ENCODE data around the gene ADARB1.
A peak's percentile ranks its signal among the peaks of the same experiment; 100 is the strongest.
"Not testable (repeated sequence)": the region's sequence is repeated elsewhere in the genome, so short reads cannot be mapped to it uniquely, and the experiment has no call there.

Gene ADARB1

GRCh38 chr21:45138199-45139002, 64.0 kb downstream of the ADARB1 start:
- DNase-seq, result no peak

DNA sequence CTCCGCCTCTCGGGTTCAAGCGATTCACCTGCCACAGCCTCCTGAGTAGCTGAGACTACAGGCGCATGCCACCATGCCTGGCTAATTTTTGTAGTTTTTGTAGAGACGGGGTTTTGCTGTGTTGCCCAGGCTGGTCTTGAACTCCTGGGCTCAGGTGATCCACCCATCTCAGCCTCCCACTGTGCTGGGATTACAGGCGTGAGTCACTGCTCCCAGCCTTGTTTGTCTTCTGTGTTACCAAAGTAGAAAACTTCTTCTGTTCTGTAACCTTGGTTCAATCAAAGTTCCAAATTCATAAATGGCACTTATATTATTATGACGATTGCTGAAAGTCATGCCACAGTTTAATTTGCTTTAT, 64.6 kb downstream of the ADARB1 start:
- DNase-seq, result not testable (repeated sequence)

GRCh38 chr21:45139473-45139872, 65.1 kb downstream of the ADARB1 start:
- no peak for DNase-seq

DNA sequence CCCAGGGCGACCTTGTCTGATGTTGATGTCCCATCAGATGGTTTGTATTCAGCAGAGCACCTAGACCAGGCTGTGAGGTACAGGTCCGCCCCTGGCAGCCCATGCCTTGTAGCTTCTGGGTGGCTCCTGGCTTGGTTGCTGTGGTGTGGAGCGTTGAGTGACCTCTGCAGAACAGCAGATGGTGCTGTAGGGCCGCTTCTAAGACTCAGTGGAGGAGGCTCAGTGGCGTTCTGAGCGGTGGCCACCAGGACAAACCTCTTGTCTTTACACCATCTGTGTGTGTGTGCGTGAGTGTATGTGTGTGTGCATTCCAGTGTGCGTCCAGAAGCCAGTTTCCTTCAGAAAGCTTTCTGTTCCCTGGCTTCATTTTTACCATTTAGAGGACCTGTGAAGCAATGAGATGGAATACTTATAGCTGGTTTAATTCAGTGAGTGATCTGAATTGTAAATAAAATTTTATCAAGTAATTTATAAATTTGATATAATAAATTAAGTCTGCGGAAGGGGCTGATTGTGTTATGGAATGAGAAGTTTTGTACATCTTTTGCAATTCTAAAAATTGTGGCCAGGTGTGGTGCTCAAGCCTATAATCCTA, 66.1 kb downstream of the ADARB1 start:
- DNase-seq, result peak; percentile 20

DNA sequence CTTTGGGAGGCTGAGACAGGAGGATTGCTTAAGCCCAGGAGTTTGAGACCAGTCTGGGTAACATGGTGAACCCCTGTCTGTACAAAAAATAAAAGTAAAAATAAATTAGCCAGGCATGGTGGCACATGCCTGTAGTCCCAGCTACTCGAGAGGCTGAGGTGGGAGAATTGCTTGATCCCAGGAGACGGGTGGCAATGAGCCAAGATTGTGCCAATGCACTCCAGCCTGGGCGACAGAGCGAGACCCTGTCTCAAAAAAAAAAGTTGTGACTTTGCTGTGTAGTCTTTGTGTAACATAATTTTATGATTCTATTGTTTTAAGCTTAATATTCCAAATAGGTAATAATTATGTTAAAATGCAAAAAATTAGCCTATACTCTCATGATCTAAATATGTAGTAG, 66.6 kb downstream of the ADARB1 start:
- DNase-seq, result not testable (repeated sequence)

DNA sequence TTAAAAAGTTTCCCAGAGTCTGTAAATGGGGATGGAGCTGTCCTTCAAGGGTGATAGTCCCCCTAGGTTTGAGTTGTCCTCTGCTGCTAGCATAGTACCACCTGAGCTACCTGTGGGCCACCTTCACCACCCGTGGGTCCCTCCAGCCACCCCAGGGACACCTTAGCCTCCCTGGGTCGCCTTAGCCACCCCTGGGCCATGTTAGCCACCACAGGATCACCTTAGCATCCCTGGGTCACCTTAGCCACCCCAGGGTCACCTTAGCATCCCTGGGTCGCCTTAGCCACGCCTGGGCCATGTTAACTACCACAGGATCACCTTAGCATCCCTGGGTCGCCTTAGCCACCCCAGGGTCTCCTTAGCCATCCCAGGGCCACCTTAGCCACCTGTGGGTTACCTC, 67.1 kb downstream of the ADARB1 start:
- no peak for DNase-seq

- no peak for DNase-seq
These were observed 68.3 kb downstream of the ADARB1 start for GRCh38 chr21:45142469-45143308.

DNA sequence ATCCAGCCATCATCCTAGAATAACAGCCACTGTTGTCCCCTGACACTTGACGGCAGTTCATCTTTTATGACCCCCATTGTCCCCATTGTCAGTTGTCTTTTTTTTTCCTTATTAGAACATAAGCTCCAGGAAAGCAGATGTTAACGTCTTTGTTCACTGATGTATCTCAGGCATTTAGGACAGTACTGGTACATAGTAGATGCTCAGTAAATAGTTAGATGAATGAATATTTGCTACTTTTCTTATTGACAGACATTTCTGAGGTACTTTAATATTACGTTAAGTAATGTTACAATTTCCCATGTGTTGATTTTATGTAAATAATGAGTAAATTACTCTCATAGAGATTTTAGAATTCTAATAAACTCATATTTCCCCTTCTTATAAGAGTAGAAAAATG, 69.5 kb downstream of the ADARB1 start:
- no peak for DNase-seq

GRCh38 chr21:45145146-45145545, 70.8 kb downstream of the ADARB1 start:
- no peak for DNase-seq

DNA sequence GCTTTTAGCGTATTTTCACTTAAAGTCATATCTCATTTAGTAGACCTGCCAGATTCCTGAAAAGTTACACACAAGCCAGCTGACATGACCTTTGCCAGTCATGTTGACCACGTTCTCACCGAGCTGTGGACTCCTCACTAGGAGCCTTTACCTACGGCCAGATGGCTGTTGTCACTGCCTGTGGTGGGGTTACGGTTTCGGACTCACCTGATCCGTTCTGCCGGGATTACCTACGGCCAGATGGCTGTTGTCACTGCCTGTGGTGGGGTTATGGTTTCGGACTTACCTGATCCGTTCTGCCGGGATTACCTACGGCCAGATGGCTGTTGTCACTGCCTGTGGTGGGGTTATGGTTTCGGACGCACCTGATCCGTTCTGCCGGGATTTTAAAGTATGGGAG, 71.5 kb downstream of the ADARB1 start:
- not testable (repeated sequence) for DNase-seq

DNA sequence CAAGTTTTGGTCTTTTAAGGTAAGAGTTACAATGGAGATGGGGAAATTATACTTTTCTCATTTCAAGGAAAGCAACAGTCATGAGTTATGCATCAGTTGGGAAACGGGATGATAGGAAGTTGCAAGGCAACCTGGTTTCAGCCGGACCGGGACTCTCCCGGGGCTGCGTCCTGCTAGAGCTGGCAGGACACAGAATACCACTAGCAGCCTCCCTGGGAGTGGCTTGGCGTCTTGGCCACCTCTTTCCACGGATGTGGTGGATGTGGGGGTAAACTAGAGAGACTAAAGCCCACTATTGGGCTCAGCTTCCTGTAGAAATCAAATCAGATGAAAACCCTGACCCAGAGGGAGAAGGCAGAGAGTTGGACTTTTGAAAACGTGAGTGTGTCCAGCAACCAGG, 71.9 kb downstream of the ADARB1 start:
- no peak for DNase-seq

- DNase-seq, result no peak
These were observed 72.4 kb downstream of the ADARB1 start for GRCh38 chr21:45146801-45147200.

DNA sequence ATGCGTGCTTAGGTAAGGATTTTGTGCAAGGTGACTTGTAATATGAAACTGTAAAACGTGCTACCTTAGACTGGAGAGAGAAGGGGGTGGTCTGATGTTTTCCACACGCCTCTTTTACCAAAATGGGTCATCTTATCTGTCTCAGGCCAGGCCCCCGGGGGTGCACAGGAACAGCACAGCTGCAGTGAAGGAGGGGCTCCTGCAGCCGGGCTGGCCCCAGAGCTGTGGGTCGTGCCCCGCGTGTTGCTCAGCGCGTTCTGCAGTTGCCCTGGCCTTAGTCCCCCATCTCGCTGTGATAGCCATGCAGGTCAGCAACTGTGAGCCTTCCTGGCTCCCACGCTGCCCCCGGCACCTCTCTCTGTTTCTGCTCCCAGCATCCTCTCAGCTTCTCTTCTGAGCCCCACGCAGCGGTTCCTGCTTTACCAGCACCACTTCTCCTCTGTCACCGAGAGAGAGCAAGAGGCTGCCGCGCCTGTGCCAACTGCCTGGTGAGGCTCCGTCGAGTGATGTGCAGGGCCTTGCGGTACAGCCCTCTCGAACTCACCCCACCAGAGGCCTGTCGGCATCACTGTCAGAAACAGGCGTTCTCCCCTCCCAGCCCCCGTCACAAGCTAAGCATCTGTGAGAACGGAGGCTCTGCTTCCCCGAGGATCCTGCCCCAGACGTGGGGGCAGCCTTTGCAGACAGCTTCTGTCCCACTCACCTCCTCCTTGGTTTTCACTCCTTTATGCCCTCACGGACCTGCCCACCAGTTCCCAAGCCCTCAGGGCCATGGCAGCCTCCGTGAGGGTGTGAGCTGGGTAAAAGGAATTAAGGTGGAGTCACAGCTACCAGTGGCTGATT, 73.3 kb downstream of the ADARB1 start:
- DNase-seq, result no peak

- DNase-seq, result no peak
These were observed 74.1 kb downstream of the ADARB1 start for GRCh38 chr21:45148316-45148990.

- no peak for DNase-seq
These were observed 74.6 kb downstream of the ADARB1 start for GRCh38 chr21:45149021-45149420.

GRCh38 chr21:45150638-45151131, 76.3 kb downstream of the ADARB1 start:
- no peak for DNase-seq

DNA sequence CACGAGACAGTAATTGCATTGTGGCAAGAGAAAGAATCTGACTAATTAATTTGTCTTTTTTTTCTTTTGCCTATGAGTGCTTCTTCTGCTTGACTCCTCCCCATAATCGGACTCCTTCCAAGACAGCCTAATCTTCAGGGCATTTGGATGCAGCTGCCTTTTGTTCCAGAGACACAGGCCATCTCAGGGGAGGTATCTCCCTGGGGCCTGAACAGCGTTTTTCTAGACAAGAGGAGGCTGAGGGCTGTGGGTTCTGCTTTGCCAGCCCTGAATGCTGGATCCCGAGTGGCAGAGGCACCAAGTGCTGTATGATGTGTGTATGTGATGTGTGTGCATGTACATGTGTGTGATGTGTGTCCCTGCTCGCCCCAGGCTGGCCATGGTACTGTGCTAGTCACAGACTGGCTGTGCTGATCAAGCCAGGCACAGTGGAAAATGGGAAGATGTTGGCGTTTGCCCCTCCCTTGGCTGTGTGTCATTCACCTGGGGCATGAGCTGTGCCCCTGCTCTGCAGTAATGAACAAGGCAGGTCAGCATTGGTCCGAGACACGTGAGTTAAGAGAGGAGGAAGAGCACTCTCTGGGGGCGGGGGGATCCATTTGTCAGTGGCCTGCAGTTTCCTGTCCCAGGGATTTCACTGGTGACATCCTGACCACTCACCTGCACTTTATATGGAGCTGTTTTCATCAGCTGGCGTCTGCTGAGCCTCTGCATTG, 77.2 kb downstream of the ADARB1 start:
- no peak for DNase-seq

DNA sequence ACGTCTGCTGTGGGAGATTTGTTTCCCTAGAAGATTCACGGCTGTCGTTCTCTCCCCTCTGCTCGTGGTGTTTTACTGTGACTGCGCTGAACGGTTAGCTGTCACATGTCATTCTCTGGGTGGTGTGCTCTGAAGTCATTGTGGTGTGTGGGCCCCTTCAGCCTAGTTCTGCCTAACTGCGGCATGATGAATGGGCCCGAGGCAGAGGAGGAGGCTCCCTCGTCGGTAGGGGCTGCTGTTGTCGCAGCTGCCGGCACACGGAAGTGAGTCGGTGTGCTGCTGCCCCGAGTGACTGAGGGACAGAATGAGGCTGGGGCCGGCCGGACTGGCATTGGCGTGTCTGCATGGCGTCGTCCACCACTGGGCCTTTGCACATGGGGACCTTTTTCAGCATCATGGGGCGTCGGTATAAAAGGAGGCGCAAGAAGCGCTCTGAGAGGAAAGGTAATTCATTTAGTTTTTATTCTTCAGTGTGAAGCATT, 77.9 kb downstream of the ADARB1 start:
- no peak for DNase-seq

DNA sequence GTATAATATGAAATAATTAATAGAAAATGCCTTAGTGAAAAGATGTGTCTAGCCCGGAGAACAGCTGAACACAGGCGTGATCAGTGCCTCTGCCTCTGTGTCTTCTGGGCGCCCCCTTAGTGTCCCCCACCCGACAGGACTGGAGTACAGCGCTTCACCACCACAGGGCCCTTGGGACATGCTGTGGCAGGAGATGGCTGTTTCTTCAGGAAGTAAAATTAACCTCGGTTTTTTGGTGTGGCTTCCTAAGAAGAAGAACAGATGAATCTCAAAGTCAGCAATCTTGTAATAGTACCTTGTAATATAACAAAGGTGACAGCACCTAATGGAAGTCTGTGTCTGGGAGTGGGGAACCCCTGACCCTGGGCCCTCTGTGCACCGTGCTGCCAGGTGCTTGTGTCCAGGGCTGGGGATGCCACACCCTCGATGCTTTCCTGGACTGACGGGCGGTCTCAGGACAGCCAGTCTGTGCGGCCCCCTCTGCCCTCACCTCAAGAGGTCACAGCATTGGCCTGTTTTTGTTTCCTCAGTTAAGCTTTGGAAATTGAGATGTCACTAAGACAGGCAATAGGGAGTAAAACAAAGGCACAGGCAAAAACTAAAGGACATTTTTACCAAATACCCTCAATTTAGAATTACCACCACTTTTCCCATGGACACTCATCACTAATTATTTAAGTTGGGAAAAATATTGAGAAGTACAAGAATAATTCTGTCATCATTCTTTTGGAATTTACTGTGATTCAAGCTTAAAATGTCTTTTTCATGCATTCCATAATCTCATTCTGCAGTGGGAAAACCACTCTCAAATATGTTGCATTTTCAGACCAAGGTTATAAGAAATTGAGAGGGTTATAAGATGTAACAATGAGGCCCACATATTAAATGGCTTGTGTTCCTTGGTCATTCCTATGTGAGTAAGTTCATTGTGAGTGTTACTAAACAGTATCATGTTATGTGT, 79.3 kb downstream of the ADARB1 start:
- no peak for DNase-seq
